Measurements from ENCODE around the gene MAD1L1.
"Not testable (repeated sequence)": the region's sequence is repeated elsewhere in the genome, so short reads cannot be mapped to it uniquely, and the experiment has no call there.

MAD1L1 gene

GRCh38 chr7:1868516-1869165, 364.1 kb downstream of the MAD1L1 start:
- DNase-seq (ENCODE audit: low read depth, low spot score), result no peak

GRCh38 chr7:1867370-1868260, 365.1 kb downstream of the MAD1L1 start:
- DNase-seq (ENCODE audit: low read depth, low spot score), result no peak

- no peak for DNase-seq (ENCODE audit: low read depth, low spot score)
Observed at GRCh38 chr7:1866601-1867000, 366.1 kb downstream of the MAD1L1 start.

- no peak for DNase-seq (ENCODE audit: low read depth, low spot score)
Observed at GRCh38 chr7:1865571-1866255, 367.0 kb downstream of the MAD1L1 start.

GRCh38 chr7:1865000-1865555, 367.7 kb downstream of the MAD1L1 start:
- DNase-seq (ENCODE audit: low read depth, low spot score), result no peak

- no peak for DNase-seq (ENCODE audit: low read depth, low spot score)
Observed at GRCh38 chr7:1864161-1864940, 368.4 kb downstream of the MAD1L1 start.

- no peak for DNase-seq (ENCODE audit: low read depth, low spot score)
Observed at GRCh38 chr7:1863091-1863900, 369.4 kb downstream of the MAD1L1 start.

GRCh38 chr7:1862560-1862959, 370.2 kb downstream of the MAD1L1 start:
- DNase-seq (ENCODE audit: low read depth, low spot score), result no peak

- DNase-seq (ENCODE audit: low read depth, low spot score), result no peak
Observed at GRCh38 chr7:1861799-1862458, 370.8 kb downstream of the MAD1L1 start.

GRCh38 chr7:1860881-1861798, 371.6 kb downstream of the MAD1L1 start:
- not testable (repeated sequence) for DNase-seq (ENCODE audit: low read depth, low spot score)

- no peak for DNase-seq (ENCODE audit: low read depth, low spot score)
Observed at GRCh38 chr7:1859266-1860035, 373.3 kb downstream of the MAD1L1 start.

GRCh38 chr7:1858435-1859265, 374.1 kb downstream of the MAD1L1 start:
- DNase-seq (ENCODE audit: low read depth, low spot score), result no peak

GRCh38 chr7:1857487-1858421, 375.0 kb downstream of the MAD1L1 start:
- no peak for DNase-seq (ENCODE audit: low read depth, low spot score)

- DNase-seq (ENCODE audit: low read depth, low spot score), result no peak
Observed at GRCh38 chr7:1856888-1857441, 375.8 kb downstream of the MAD1L1 start.

GRCh38 chr7:1856161-1856887, 376.4 kb downstream of the MAD1L1 start:
- no peak for DNase-seq (ENCODE audit: low read depth, low spot score)
